ENCODE data around the gene FBXO44. TPM values are rescaled to one million over a fixed set of nuclear protein-coding genes. Genes with fewer than 3 reads are reported as not detected.

FBXO44 gene
- total and polyA plus RNA-seq, 10 of the 15 experiments (the other 5 are each of a cell fraction or from before 2014, with no cell fraction given), result 0.77 to 22.4 (median 8.2) TPM

DNA sequence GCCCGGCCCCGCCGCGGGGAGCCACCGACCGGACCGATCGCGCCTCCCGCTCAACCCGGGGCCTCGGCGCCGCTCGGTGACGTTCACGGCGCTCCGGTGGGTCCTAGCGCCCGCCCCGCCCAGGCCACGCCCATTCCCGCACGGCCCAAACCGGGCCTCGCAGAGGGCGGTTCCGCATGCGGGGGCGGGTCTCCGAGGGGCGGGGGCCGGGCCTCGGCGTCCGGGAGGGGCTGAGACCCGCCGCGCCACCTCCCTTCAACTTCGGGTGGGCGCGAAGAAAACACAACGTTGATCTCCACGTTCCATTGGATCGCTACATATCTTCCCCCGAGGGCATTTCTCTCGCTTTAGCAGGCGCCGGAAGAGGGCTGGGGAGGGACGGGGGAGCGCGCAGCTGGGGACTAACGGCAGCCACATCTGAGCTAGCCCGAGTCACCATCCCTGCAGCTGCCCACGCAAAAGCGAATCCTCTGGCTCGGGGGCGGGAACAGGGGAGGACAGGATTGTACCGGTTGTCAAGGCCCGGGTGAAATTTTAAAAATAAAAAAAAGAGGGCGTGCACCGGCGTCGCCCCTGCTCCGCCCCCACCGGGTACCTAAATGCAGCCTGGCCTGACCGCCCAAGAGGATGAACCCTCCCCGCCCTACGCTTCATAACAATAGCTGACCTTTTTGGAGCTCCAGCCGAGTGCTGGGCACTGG lies 26.5 kb downstream of the FBXO44 start, which contains the start of gene MAD2L2 (continued):
- TF ChIP-seq NBN (IDR thresholded peaks at IDR 0.05) (peak; percentile 23; the same call in 1 of the 2 replicates), DPF2 (IDR thresholded peaks at IDR 0.05) (peak; percentile 43; the same call in 1 of the 2 replicates), SP1 (IDR thresholded peaks at IDR 0.05; ENCODE audit: low read depth, low read length) (peak; percentile 93), BHLHE40 (IDR thresholded peaks at IDR 0.05; ENCODE audit: borderline replicate concordance in 1 of 2, low read depth in 2 of 2, low read length in 1 of 2) (peak in 1 of 2 experiments; percentile 74; a peak in 2 of 4 replicates), MXI1 (IDR thresholded peaks at IDR 0.05; ENCODE audit: low read depth, low read length) (no peak), ZNF24 (IDR thresholded peaks at IDR 0.05) (0 out of 2 replicates have a peak, but pooled peaks have one; percentile 27), SMAD1 (IDR thresholded peaks at IDR 0.05; ENCODE audit: low read depth, partially characterized antibody) (no peak), MEF2A (IDR thresholded peaks at IDR 0.05; ENCODE audit: insufficient read depth, low read depth, low read length) (peak; percentile 47; the same call in 1 of the 2 replicates), YBX1 (IDR thresholded peaks at IDR 0.05) (no peak), PAX5 (IDR thresholded peaks at IDR 0.05; ENCODE audit: borderline replicate concordance, low read depth, low read length) (0 out of 2 replicates have a peak, but pooled peaks have one; percentile 23), ZNF207 (IDR thresholded peaks at IDR 0.05; ENCODE audit: borderline replicate concordance) (no peak), KDM1A (IDR thresholded peaks at IDR 0.05; ENCODE audit: borderline replicate concordance) (no peak), SIN3A (IDR thresholded peaks at IDR 0.05; ENCODE audit: low read depth, low read length) (peak; percentile 74), RCOR1 (conservative IDR thresholded peaks at IDR 0.05; ENCODE audit: low read depth, low read length) (no peak), TBL1XR1 (IDR thresholded peaks at IDR 0.05; ENCODE audit: low read depth, low read length) (no peak), NR2C1 (IDR thresholded peaks at IDR 0.05) (peak; percentile 38; the same call in 1 of the 2 replicates), GATAD2B (conservative IDR thresholded peaks at IDR 0.05; ENCODE audit: low read depth) (0 out of 2 replicates have a peak, but pooled peaks have one; percentile 49)
- TF ChIP-seq, protein P1, sequence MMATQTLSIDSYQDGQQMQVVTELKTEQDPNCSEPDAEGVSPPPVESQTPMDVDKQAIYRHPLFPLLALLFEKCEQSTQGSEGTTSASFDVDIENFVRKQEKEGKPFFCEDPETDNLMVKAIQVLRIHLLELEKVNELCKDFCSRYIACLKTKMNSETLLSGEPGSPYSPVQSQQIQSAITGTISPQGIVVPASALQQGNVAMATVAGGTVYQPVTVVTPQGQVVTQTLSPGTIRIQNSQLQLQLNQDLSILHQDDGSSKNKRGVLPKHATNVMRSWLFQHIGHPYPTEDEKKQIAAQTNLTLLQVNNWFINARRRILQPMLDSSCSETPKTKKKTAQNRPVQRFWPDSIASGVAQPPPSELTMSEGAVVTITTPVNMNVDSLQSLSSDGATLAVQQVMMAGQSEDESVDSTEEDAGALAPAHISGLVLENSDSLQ (IDR thresholded peaks at IDR 0.05), result no peak
- TF ChIP-seq, protein P2, sequence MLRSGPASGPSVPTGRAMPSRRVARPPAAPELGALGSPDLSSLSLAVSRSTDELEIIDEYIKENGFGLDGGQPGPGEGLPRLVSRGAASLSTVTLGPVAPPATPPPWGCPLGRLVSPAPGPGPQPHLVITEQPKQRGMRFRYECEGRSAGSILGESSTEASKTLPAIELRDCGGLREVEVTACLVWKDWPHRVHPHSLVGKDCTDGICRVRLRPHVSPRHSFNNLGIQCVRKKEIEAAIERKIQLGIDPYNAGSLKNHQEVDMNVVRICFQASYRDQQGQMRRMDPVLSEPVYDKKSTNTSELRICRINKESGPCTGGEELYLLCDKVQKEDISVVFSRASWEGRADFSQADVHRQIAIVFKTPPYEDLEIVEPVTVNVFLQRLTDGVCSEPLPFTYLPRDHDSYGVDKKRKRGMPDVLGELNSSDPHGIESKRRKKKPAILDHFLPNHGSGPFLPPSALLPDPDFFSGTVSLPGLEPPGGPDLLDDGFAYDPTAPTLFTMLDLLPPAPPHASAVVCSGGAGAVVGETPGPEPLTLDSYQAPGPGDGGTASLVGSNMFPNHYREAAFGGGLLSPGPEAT (IDR thresholded peaks at IDR 0.05; ENCODE audit: low read depth), result 0 out of 2 replicates have a peak, but pooled peaks have one; percentile 27
- TF ChIP-seq, protein P3, sequence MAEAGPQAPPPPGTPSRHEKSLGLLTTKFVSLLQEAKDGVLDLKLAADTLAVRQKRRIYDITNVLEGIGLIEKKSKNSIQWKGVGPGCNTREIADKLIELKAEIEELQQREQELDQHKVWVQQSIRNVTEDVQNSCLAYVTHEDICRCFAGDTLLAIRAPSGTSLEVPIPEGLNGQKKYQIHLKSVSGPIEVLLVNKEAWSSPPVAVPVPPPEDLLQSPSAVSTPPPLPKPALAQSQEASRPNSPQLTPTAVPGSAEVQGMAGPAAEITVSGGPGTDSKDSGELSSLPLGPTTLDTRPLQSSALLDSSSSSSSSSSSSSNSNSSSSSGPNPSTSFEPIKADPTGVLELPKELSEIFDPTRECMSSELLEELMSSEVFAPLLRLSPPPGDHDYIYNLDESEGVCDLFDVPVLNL (IDR thresholded peaks at IDR 0.05; ENCODE audit: low read depth, low read length), result no peak
- TF ChIP-seq, protein P4, sequence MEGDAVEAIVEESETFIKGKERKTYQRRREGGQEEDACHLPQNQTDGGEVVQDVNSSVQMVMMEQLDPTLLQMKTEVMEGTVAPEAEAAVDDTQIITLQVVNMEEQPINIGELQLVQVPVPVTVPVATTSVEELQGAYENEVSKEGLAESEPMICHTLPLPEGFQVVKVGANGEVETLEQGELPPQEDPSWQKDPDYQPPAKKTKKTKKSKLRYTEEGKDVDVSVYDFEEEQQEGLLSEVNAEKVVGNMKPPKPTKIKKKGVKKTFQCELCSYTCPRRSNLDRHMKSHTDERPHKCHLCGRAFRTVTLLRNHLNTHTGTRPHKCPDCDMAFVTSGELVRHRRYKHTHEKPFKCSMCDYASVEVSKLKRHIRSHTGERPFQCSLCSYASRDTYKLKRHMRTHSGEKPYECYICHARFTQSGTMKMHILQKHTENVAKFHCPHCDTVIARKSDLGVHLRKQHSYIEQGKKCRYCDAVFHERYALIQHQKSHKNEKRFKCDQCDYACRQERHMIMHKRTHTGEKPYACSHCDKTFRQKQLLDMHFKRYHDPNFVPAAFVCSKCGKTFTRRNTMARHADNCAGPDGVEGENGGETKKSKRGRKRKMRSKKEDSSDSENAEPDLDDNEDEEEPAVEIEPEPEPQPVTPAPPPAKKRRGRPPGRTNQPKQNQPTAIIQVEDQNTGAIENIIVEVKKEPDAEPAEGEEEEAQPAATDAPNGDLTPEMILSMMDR (IDR thresholded peaks at IDR 0.05 in 2 of 3, conservative IDR thresholded peaks at IDR 0.05 in 1 of 3; ENCODE audit: control insufficient read depth in 2 of 3, extremely low read depth in 1 of 3, insufficient read depth in 1 of 3, low read depth in 3 of 3, low read length in 3 of 3), result no peak
- TF ChIP-seq, protein P5, sequence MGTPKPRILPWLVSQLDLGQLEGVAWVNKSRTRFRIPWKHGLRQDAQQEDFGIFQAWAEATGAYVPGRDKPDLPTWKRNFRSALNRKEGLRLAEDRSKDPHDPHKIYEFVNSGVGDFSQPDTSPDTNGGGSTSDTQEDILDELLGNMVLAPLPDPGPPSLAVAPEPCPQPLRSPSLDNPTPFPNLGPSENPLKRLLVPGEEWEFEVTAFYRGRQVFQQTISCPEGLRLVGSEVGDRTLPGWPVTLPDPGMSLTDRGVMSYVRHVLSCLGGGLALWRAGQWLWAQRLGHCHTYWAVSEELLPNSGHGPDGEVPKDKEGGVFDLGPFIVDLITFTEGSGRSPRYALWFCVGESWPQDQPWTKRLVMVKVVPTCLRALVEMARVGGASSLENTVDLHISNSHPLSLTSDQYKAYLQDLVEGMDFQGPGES (IDR thresholded peaks at IDR 0.05), result no peak

Data from GM12878 (cell line).